ENCODE data around the gene CMSS1. TPM values are rescaled to one million over a fixed set of nuclear protein-coding genes. Genes with fewer than 3 reads are reported as not detected.

Gene CMSS1
- total and polyA plus RNA-seq, 2 of the 13 experiments (the other 11 are each of a cell fraction or from before 2014, with no cell fraction given), result 6.4 to 48.7 TPM

GRCh38 chr3:100006570-100007271, 189.1 kb downstream of the CMSS1 start:
- H3K9ac ChIP-seq (ENCODE audit: insufficient read depth, low read depth, low read length), result no peak overlapping the region
- ChIA-PET POLR2A (interaction anchor here (0.7 kb wide), 1 partner anchor 253 kb away, joined by 3 read pairs; no protein-coding TSS in a partner anchor), CTCF (ENCODE audit: low intra/inter-chr PET ratio, low total read pairs) (no interaction called here)
- H3K9me3 ChIP-seq (ENCODE audit: low read length), result no peaks in the 10 kb centered on the region
- H3K36me3 ChIP-seq (replicated peaks in 1 of 2; ENCODE audit: control insufficient read depth in 1 of 2, insufficient read depth in 2 of 2, low read length in 2 of 2), result no peaks in the 10 kb centered on the region
- no peak overlapping the region for H2AFZ ChIP-seq (ENCODE audit: low read length)
- in situ Hi-C loops (cut with HindIII; ENCODE audit: extremely low pct_ligation_motif_present, low pct_unique_long_range_greater_than_20kb) (no loop called here), intact Hi-C loops (cut with micrococcal nuclease; ENCODE audit: unreplicated experiment) (no loop called here)
- H3K27me3 ChIP-seq (ENCODE audit: control insufficient read depth in 1 of 2, insufficient read depth in 2 of 2, low read length in 2 of 2), result no peaks in the 10 kb centered on the region
- no TSS peak for BruUV-seq (replicated peaks)
- H3K4me2 ChIP-seq (ENCODE audit: low read depth, low read length), result no peak overlapping the region
- WGBS (ENCODE audit: low lambda C conversion rate), result 90% methylated on average over 2 of the region's 2 CpGs
- ATAC-seq (no peak), FAIRE-seq (no peak), DNase-seq (ENCODE audit: low spot score) (peak; percentile 13)
- H3K4me1 ChIP-seq (ENCODE audit: insufficient read depth, low read length), result peaks cover 41% of the 10 kb centered on the region
- no peak overlapping the region for H3K27ac ChIP-seq (ENCODE audit: extremely low read length, insufficient read depth, low read length)
- no peaks in the 10 kb centered on the region for H3K79me2 ChIP-seq (ENCODE audit: insufficient read depth, low read length)
- no peak overlapping the region for H3K4me3 ChIP-seq (replicated peaks in 1 of 3; ENCODE audit: insufficient read depth in 1 of 3, low read depth in 2 of 3, low read length in 3 of 3)
- H4K20me1 ChIP-seq (ENCODE audit: insufficient read depth, low read length), result no peaks in the 10 kb centered on the region
- TF ChIP-seq STAG1 (CRISPR knock-in tag; IDR thresholded peaks at IDR 0.05) (peak; percentile 44), SAP130 (CRISPR knock-in tag; IDR thresholded peaks at IDR 0.05; ENCODE audit: low read depth) (no peak)

GRCh38 chr3:100007313-100007712, 189.7 kb downstream of the CMSS1 start:
- H3K4me2 ChIP-seq (ENCODE audit: low read depth, low read length), result no peak overlapping the region
- in situ Hi-C loops (cut with HindIII; ENCODE audit: extremely low pct_ligation_motif_present, low pct_unique_long_range_greater_than_20kb), result no loop called here
- CTCF ChIA-PET (ENCODE audit: low intra/inter-chr PET ratio, low total read pairs), result no interaction called here

More at GRCh38 chr3:100007313-100007712, 189.7 kb downstream of the CMSS1 start:
- TF ChIP-seq MAFK (conservative IDR thresholded peaks at IDR 0.05 in 1 of 2, IDR thresholded peaks at IDR 0.05 in 1 of 2; ENCODE audit: low read length in 2 of 2) (peak; percentile 45 to 68; a peak in 2 of 4 replicates), ZBTB49 (CRISPR knock-in tag; IDR thresholded peaks at IDR 0.05; ENCODE audit: borderline replicate concordance) (no peak)
- intact Hi-C loops (cut with micrococcal nuclease; ENCODE audit: unreplicated experiment), result no loop called here
- POLR2A ChIA-PET, result interaction anchor here (0.7 kb wide), 1 partner anchor 253 kb away, joined by 3 read pairs; no protein-coding TSS in a partner anchor
- Histone ChIP-seq H3K36me3 (replicated peaks in 1 of 2; ENCODE audit: control insufficient read depth in 1 of 2, insufficient read depth in 2 of 2, low read length in 2 of 2) (no peaks in the 10 kb centered on the region), H3K9me3 (ENCODE audit: low read length) (no peaks in the 10 kb centered on the region), H3K4me1 (ENCODE audit: insufficient read depth, low read length) (peaks cover 38% of the 10 kb centered on the region), H3K27ac (ENCODE audit: extremely low read length, insufficient read depth, low read length) (no peak overlapping the region), H3K9ac (ENCODE audit: insufficient read depth, low read depth, low read length) (no peak overlapping the region), H4K20me1 (ENCODE audit: insufficient read depth, low read length) (no peaks in the 10 kb centered on the region), H2AFZ (ENCODE audit: low read length) (no peak overlapping the region), H3K4me3 (replicated peaks in 1 of 3; ENCODE audit: insufficient read depth in 1 of 3, low read depth in 2 of 3, low read length in 3 of 3) (no peak overlapping the region), H3K27me3 (ENCODE audit: control insufficient read depth in 1 of 2, insufficient read depth in 2 of 2, low read length in 2 of 2) (no peaks in the 10 kb centered on the region), H3K79me2 (ENCODE audit: insufficient read depth, low read length) (no peaks in the 10 kb centered on the region)
- BruUV-seq (replicated peaks), result no TSS peak
- FAIRE-seq, result no peak
- DNase-seq (ENCODE audit: low spot score), result no peak
- no peak for ATAC-seq
- WGBS (ENCODE audit: low lambda C conversion rate), result 98% methylated on average over 3 of the region's 3 CpGs

Data from HepG2 (cell line).